HepG2 (cell line): ENCODE data around the gene MOV10L1. TPM values are rescaled to one million over a fixed set of nuclear protein-coding genes. Genes with fewer than 3 reads are reported as not detected.

Experiments used
- AKAP8 ChIP-seq: sonication (generic); formaldehyde crosslinking; IDR thresholded peaks from 2 replicates; pipeline ENCODE4 v1.5.1; 2020; ENCODE audit warnings: mild to moderate bottlenecking, missing genetic modification reagents
- ASH2L ChIP-seq: fragments of 300-600, 200-600 bp; sonication (generic); IDR thresholded peaks from 2 replicates; pipeline ENCODE4 v1.7.0; 2017; ENCODE audit warnings: low read depth, mild to moderate bottlenecking, moderate library complexity, mixed read lengths, low read length; ENCODE audit not compliant: insufficient read length
- ATF4 ChIP-seq, 2 experiments: fragments of 450-650 bp in 1 of 2; sonication (generic) in 1 of 2; formaldehyde crosslinking; IDR thresholded peaks; 2 replicates each; pipeline versions ENCODE4 v1.5.0 to v1.8.0; 2020 to 2022; ENCODE audit warnings: mild to moderate bottlenecking in 1 of 2, missing genetic modification reagents in 1 of 2
- FOSL1 ChIP-seq: sonication (generic); formaldehyde crosslinking; IDR thresholded peaks from 2 replicates; pipeline ENCODE4 v1.9.0; 2021; ENCODE audit warnings: missing genetic modification reagents, borderline replicate concordance
- HMGA1 ChIP-seq: sonication (generic); formaldehyde crosslinking; conservative IDR thresholded peaks from 2 replicates; pipeline ENCODE4 v1.4.0; 2020; ENCODE audit warnings: missing genetic modification reagents
- HMGXB3 ChIP-seq: sonication (generic); formaldehyde crosslinking; IDR thresholded peaks from 2 replicates; pipeline ENCODE4 v1.4.0; 2020; ENCODE audit warnings: missing genetic modification reagents, borderline replicate concordance
- HMGXB4 ChIP-seq, 2 experiments: sonication (generic) in 1 of 2; formaldehyde crosslinking in 1 of 2; IDR thresholded peaks; 2 replicates each; pipeline versions ENCODE4 v1.4.0 to v1.6.1; 2018 to 2020; ENCODE audit warnings: missing genetic modification reagents in 2 of 2, borderline replicate concordance in 1 of 2, low read depth in 1 of 2, mild to moderate bottlenecking in 1 of 2, missing biosample characterization in 1 of 2
- IRX3 ChIP-seq: sonication (generic); formaldehyde crosslinking; IDR thresholded peaks from 2 replicates; pipeline ENCODE4 v1.8.1; 2023; ENCODE audit warnings: mild to moderate bottlenecking, low read depth, missing genetic modification reagents, borderline replicate concordance
- MAZ ChIP-seq, 2 experiments: sonication (generic) in 1 of 2; formaldehyde crosslinking in 1 of 2; IDR thresholded peaks; 2 replicates each; pipeline versions ENCODE4 v1.5.0 to v1.6.1; 2012 to 2020; ENCODE audit warnings: low read depth in 2 of 2, mild to moderate bottlenecking in 2 of 2, borderline replicate concordance in 1 of 2, improper control_type of control experiment in 1 of 2, low read length in 1 of 2, missing genetic modification reagents in 1 of 2, moderate library complexity in 1 of 2
- MED13 ChIP-seq: sonication (generic); formaldehyde crosslinking; IDR thresholded peaks from 2 replicates; pipeline ENCODE4 v1.5.0; 2020; ENCODE audit warnings: missing genetic modification reagents
- SRY ChIP-seq: sonication (generic); formaldehyde crosslinking; IDR thresholded peaks from 2 replicates; pipeline ENCODE4 v1.8.0; 2022; ENCODE audit warnings: mild to moderate bottlenecking, missing genetic modification reagents
- TAF15 ChIP-seq: fragments of 200-400 bp; formaldehyde crosslinking; IDR thresholded peaks from one replicate; pipeline ENCODE4 v1.6.1; 2018; ENCODE audit warnings: mild to moderate bottlenecking, low read depth, low read length; ENCODE audit not compliant: poor library complexity, severe bottlenecking
- ZBTB20 ChIP-seq: sonication (generic); formaldehyde crosslinking; IDR thresholded peaks from 2 replicates; pipeline ENCODE4 v1.8.1; 2023; ENCODE audit warnings: missing genetic modification reagents, low read depth, mild to moderate bottlenecking, borderline replicate concordance
- ZBTB26 ChIP-seq: IDR thresholded peaks from 2 replicates; pipeline ENCODE4 v1.6.1; 2016; ENCODE audit warnings: missing compliant biosample characterization, missing genetic modification reagents, borderline replicate concordance
- ZNF180 ChIP-seq: sonication (generic); formaldehyde crosslinking; IDR thresholded peaks from 2 replicates; pipeline ENCODE4 v1.4.0; 2020; ENCODE audit warnings: low read depth, missing genetic modification reagents, borderline replicate concordance
- ZNF263 ChIP-seq: sonication (generic); formaldehyde crosslinking; IDR thresholded peaks from 2 replicates; pipeline ENCODE4 v1.4.0; 2020; ENCODE audit warnings: missing genetic modification reagents
- ZNF468 ChIP-seq: sonication (generic); formaldehyde crosslinking; IDR thresholded peaks from 2 replicates; pipeline ENCODE4 v1.8.0; 2022; ENCODE audit warnings: mild to moderate bottlenecking, moderate library complexity, missing genetic modification reagents
- ZNF772 ChIP-seq: sonication (generic); formaldehyde crosslinking; IDR thresholded peaks from 2 replicates; pipeline ENCODE4 v1.5.0; 2020; ENCODE audit warnings: mild to moderate bottlenecking, missing genetic modification reagents
- ZNF816 ChIP-seq: sonication (generic); formaldehyde crosslinking; IDR thresholded peaks from 2 replicates; pipeline ENCODE4 v1.8.0; 2022; ENCODE audit warnings: missing genetic modification reagents, mild to moderate bottlenecking, borderline replicate concordance
- polyA plus RNA-seq, 8 experiments: library from polyadenylated mRNA; depleted of rRNA in 3 of 8; stranded (reverse) in 7 of 8; unstranded in 1 of 8; fragments of >200 nt; fragmentation: Illumina TruSeq in 4 of 8; extraction: Trizol in 4 of 8; gene quantifications; 2 replicates each; pipeline versions ENCODE4 v1.2.1 to v1.2.3, GENCODE V29; 2011 to 2016; ENCODE audit warnings: low read depth in 4 of 8, missing spikeins in 1 of 8, mixed read lengths in 1 of 8; ENCODE audit not compliant: insufficient read depth in 1 of 8
- total RNA-seq, 5 experiments: library from RNA; depleted of rRNA; stranded (reverse); fragments of >200 nt; fragmentation: Illumina TruSeq; extraction: Trizol; gene quantifications; 2 replicates each; pipeline ENCODE4 v1.2.3, GENCODE V29; 2016; ENCODE audit warnings: low read depth in 1 of 5

Gene MOV10L1
- total and polyA plus RNA-seq, 2 of the 13 experiments (the other 11 are each of a cell fraction or from before 2014, with no cell fraction given), result 0.11 to 0.12 TPM

GRCh38 chr22:50186181-50186714, 96.4 kb downstream of the MOV10L1 start (continued):
- TF ChIP-seq MED13, result no peak
- no peak for TF ChIP-seq ZBTB26 (CRISPR knock-in tag)
- TF ChIP-seq TAF15, result no peak
- peak in 1 of 2 experiments; percentile 12; a peak in 1 of 4 replicates for TF ChIP-seq HMGXB4 (CRISPR knock-in tag; IDR thresholded peaks at IDR 0.05; ENCODE audit: borderline replicate concordance in 1 of 2, low read depth in 1 of 2)
- no peak for TF ChIP-seq SRY (CRISPR knock-in tag)
- no peak for TF ChIP-seq ZBTB20 (CRISPR knock-in tag)
- 0 out of 2 replicates have a peak, but pooled peaks have one; percentile 44 for TF ChIP-seq ZNF772 (CRISPR knock-in tag)
- no peak for TF ChIP-seq ZNF468 (CRISPR knock-in tag)
- TF ChIP-seq HMGA1, result no peak
- no peak for TF ChIP-seq ZNF180
- no peak for TF ChIP-seq ZNF816 (CRISPR knock-in tag)
- no peak for TF ChIP-seq HMGXB3
- no peak for TF ChIP-seq IRX3 (CRISPR knock-in tag)
- no peak for TF ChIP-seq AKAP8 (CRISPR knock-in tag)
- TF ChIP-seq FOSL1 (CRISPR knock-in tag), result no peak
- TF ChIP-seq ZNF263 (CRISPR knock-in tag), result no peak
- no peak for TF ChIP-seq ATF4 (CRISPR knock-in tag; IDR thresholded peaks at IDR 0.05)
- TF ChIP-seq ASH2L, result no peak
- TF ChIP-seq MAZ (IDR thresholded peaks at IDR 0.05; ENCODE audit: borderline replicate concordance, low read depth, low read length), result no peak
- TF ChIP-seq MAZ (CRISPR knock-in tag; IDR thresholded peaks at IDR 0.05; ENCODE audit: low read depth), result peak; percentile 44; the same call in 1 of the 2 replicates
